HG03066 (cell line): ENCODE results near the gene CX3CR1.
A peak's percentile ranks its signal among the peaks of the same experiment; 100 is the strongest.

ENCODE experiments used
- ATAC-seq: cut with Tn5 transposase; IDR thresholded peaks from one replicate; pipeline ENCODE4 v1.9.1; 2021; ENCODE audit warnings: low read depth; ENCODE audit not compliant: unreplicated experiment

The CX3CR1 gene

GRCh38 chr3:39271363-39271914 is 8.4 kb downstream of the CX3CR1 start:
- no peak for ATAC-seq

GRCh38 chr3:39269528-39269927 is 10.3 kb downstream of the CX3CR1 start:
- ATAC-seq: no peak

- no peak for ATAC-seq
Measured at GRCh38 chr3:39268549-39268900, 11.3 kb downstream of the CX3CR1 start.

- ATAC-seq: no peak
Measured at GRCh38 chr3:39267631-39268548, 11.9 kb downstream of the CX3CR1 start.

GRCh38 chr3:39264053-39264452 is 15.8 kb downstream of the CX3CR1 start:
- ATAC-seq: no peak

GRCh38 chr3:39263576-39263975 is 16.3 kb downstream of the CX3CR1 start:
- ATAC-seq: no peak

- ATAC-seq: no peak
Measured at GRCh38 chr3:39262846-39263245, 17.0 kb downstream of the CX3CR1 start.

- no peak for ATAC-seq
Measured at GRCh38 chr3:39261726-39262125, 18.1 kb downstream of the CX3CR1 start.

GRCh38 chr3:39260957-39261356 is 18.9 kb downstream of the CX3CR1 start:
- ATAC-seq: no peak

- ATAC-seq: no peak
Measured at GRCh38 chr3:39260318-39260717, 19.5 kb downstream of the CX3CR1 start.

GRCh38 chr3:39255503-39256325 is 24.1 kb downstream of the CX3CR1 start:
- ATAC-seq: peak; percentile 99

- no peak for ATAC-seq
Measured at GRCh38 chr3:39254806-39255449, 24.9 kb downstream of the CX3CR1 start.

- ATAC-seq: no peak
Measured at GRCh38 chr3:39251576-39251975, 28.3 kb downstream of the CX3CR1 start.

GRCh38 chr3:39250116-39250747 is 29.6 kb downstream of the CX3CR1 start:
- ATAC-seq: no peak

- peak; percentile 63 for ATAC-seq
Measured at GRCh38 chr3:39249453-39250115, 30.3 kb downstream of the CX3CR1 start.

- no peak for ATAC-seq
Measured at GRCh38 chr3:39241561-39241960, 38.3 kb downstream of the CX3CR1 start.

- ATAC-seq: no peak
Measured at GRCh38 chr3:39237027-39237426, 42.8 kb downstream of the CX3CR1 start.

- ATAC-seq: no peak
Measured at GRCh38 chr3:39234651-39235050, 45.2 kb downstream of the CX3CR1 start.

- no peak for ATAC-seq
Measured at GRCh38 chr3:39232859-39233258, 47.0 kb downstream of the CX3CR1 start.

- no peak for ATAC-seq
Measured at GRCh38 chr3:39230453-39230852, 49.4 kb downstream of the CX3CR1 start.
